HG02970 (cell line): ENCODE data around the gene THAP8.
"Not testable (repeated sequence)": the region's sequence is repeated elsewhere in the genome, so short reads cannot be mapped to it uniquely, and the experiment has no call there.

Experiments used
- ATAC-seq: cut with Tn5 transposase; IDR thresholded peaks from one replicate; pipeline ENCODE4 v1.9.1; 2021; ENCODE audit warnings: mild to moderate bottlenecking, moderate library complexity, moderate number of reproducible peaks; ENCODE audit not compliant: unreplicated experiment, low FRiP score

Gene THAP8

DNA sequence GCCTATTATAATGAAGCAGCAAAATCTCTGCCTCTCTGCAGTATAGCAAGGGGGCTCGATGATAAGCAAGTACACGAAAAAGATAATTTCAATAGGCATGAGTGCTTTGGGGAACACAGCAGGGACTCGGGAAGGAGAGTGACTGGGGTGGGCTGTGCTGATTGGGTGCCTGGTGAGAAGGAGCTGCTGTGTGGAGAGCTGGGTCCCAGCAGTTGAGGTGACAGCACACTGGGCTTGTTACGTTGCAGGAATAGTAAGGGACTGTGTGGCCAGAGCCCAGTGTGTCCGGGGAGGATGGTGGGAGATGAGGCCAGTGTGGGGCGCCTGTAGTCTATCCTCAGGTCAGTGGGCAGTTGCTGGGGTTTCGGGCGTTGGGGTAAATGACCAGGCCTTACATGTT is 18.0 kb upstream of the THAP8 start:
- ATAC-seq = no peak

DNA sequence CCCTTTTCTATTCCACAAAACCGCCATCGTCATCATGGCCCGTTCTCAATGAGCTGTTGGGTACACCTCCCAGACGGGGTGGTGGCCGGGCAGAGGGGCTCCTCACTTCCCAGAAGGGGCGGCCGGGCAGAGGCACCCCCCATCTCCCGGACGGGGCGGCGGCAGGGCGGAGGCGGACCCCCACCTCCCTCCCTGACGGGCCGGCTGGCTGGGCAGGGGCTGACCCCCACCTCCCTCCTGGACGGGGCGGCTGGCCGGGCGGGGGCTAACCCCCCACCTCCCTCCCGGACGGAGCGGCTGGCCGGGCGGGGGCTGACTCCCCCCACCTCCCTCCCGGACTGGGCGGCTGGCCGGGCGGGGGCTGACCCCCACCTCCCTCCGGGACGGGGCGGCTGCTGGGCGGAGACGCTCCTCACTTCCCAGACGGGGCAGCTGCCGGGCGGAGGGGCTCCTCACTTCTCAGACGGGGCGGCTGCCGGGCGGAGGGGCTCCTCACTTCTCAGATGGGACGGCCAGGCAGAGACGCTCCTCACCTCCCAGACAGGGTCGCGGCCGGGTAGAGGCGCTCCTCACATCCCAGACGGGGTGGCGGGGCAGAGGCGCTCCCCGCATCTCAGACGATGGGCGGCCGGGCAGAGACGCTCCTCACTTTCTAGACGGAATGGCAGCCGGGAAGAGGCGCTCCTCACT is 14.9 kb upstream of the THAP8 start:
- ATAC-seq = not testable (repeated sequence)

DNA sequence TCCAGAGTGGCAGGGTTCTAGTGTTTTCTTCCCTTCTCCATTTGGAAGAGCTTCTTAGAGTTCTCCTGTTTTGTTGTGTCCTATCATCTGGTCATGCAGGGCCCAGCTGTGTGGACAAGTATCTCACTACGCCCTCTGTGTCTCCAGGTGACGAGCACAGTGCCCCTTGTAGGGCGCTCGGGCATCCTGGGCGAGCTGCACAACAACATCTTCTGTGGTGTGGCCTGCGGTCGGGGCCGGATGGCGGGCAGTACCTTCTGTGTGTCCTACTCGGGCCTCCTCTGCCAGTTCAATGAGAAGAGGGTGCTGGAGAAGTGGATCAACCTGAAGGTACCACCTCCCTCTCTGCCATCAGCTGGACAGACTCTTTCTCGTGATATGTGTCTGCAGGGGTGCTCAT is 13.6 kb upstream of the THAP8 start:
- ATAC-seq = no peak

GRCh38 chr19:36064826-36065225 is 10.7 kb upstream of the THAP8 start:
- no peak for ATAC-seq

GRCh38 chr19:36061367-36061766 is 7.3 kb upstream of the THAP8 start:
- ATAC-seq = no peak

GRCh38 chr19:36060430-36060829 is 6.3 kb upstream of the THAP8 start:
- ATAC-seq = no peak

- ATAC-seq = no peak
Measured at GRCh38 chr19:36059180-36059910, 5.3 kb upstream of the THAP8 start.

GRCh38 chr19:36058481-36059179 is 4.5 kb upstream of the THAP8 start:
- ATAC-seq = no peak

GRCh38 chr19:36054733-36055686 is 925 bp upstream of the THAP8 start, which contains the start of gene WDR62:
TSS of gene WDR62 (plus strand) at chr19:36054897. CDS start at chr19:36054972, 75 bp downstream.
- ATAC-seq = peak; percentile 73

DNA sequence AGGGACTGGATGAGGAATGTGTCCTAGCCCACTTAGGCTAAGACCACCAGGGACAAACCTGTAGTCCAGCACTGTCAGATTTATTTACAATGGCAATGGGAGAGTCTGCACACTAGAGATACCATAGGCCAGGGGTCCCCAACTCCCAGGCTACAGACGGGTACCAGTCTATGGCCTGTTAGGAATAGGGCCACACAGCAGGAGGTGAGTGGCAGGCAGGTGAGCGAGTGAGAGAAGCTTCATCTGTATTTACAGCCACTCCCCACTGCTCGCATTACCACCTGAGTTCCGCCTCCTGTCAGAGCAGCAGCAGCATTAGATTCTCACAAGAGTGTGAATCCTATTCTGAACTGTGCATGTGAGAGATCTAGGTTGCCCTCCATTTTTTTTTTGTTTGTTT is 2.4 kb downstream of the THAP8 start:
- ATAC-seq = no peak

DNA sequence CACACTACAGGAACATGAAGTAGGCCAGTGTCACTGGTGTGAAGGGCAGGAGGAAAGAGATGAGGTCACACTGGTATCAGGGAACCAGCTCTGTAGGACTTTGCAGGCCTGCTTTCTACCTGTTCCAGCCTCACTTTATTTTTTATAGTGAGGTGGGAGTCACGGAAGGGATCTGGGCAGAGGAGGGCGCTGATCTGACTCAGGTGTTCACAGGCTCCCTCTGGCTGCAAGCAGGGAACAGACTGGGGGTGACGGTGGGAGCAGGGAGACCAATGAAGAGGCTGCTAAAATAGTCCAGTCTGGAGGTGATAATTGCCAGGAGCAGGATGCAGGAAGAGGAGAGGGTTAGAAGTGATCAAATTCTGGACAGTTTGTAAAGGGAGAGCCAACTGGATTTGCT is 2.8 kb downstream of the THAP8 start:
- ATAC-seq = no peak

DNA sequence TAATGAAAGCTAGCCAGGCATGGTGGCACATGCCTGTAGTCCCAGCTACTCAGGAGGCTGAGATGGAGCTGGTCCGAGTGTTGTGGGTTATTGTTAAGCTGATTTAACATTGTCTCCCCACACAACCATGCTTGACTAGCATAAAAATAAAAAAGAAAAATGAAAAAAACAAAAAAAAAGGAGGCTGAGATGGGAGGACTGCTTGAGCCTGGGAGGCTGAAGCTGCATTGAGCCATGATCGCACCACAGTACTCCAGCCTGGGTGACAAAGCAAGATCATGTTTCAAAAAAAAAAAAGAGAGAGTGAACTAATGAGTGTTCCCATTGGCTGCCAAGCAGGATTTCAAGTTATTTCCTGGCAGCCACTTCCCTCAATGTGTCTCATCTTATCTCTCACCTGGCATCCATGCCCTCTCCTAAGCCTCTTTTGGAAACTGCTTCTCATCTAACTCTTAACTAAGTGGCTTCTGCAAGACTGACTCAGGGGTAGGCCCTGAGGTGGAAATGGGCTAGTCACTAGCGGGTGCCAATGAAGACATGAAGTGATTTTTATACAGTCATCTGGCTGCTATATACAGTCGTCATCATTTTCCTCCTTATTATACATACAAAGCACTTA is 4.9 kb downstream of the THAP8 start:
- no peak for ATAC-seq

DNA sequence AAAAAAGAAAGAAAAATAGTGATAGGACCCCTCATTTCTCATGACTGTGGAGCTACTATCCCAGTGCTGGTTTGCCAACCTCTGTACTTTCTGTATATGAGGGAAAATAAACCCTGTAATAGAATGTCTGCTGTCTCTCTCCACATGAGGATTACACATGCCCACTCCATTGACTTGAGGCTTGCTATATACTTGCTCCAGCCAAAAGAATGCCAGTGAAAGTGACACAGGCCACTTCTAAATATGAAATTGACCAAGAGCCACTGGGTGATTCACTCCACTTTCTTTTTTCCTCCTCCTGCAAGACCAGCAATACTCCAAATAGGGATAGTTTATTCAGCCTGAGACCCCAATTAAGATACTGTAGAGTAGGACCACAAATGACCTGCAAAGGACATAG is 6.2 kb downstream of the THAP8 start:
- no peak for ATAC-seq

DNA sequence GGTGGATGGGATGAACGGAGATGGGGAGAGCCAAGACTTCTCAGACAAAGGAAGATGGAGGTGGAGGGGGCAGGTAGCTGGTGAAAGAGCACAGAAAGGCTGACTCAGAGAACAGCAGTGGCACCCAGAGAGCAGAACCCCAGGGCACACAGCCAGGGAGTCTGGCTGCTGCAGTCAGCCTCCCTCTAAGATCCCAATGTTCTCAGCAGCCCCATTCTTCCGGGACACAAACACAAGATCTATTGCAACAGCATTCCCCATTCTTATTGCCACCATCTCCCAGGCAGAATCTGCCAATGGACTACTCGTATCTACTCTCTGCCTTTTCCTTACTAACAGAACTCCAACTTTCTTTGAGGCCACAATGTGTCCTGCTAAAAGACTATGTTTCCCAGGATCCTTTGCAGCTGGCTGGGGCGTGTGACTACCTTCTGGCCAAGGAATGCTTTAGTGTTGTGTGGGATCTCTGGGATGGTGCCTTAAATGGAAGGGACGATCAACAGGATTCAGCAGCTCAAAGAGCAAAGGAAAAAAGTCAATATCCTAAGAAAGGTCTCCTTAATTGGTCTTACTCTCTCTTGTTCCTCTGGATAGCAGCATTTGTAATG is 7.5 kb downstream of the THAP8 start:
- ATAC-seq = no peak

DNA sequence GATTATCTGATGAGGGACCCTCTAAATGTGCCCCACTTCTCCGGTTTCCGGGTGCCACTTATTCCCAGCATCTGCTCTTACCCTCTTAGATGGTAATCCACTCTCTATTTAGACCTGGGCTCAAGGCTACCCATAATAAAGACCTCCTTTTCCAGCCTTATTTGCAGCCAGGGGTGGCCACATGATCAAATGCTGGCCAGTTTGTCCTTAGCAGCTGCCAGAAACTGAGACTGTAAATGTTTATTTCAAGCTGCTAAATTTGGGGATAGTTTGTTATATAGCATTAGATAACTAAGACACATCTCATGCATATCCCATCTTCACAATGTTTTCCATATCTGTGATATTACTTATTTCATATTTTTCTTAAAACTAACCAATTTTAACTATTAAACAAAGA is 10.1 kb downstream of the THAP8 start:
- no peak for ATAC-seq

DNA sequence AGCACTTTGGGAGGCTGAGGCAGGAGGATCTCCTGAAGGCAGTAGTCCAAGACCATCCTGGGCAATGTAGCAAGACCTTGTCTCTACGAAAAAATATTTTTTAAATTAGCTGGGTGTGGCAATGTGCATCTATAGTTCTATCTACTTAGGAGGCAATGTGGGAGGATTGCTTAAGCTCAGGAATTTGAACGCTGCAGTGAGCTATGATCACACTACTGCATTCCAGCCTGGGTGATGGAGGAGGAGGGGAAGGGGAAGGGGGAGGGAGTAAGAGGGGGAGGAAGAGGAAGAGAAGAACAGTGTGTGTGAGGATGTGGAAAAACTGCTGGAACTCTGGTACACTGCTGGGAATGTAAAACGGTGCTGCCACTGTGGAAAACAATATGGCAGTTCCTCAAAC is 12.3 kb downstream of the THAP8 start:
- no peak for ATAC-seq

DNA sequence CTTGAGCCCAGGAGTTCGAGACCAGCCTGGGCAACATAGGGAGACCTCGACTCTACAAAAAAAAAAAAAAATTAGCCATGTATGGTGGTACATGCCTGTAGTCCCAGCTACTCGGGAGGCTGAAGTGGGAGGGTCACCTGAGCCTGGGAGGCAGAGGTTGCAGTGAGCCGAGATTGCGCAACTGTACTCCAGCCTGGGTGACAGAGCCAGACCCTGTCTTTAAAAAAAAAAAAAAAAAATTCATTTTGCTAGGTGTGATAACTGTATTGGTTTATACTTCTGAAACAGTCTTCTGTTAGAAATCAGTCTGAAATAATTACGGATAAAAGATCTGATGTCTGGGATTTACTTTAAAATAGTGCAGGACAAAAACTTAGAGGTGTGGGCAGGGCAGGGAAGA is 13.0 kb downstream of the THAP8 start:
- ATAC-seq = not testable (repeated sequence)

DNA sequence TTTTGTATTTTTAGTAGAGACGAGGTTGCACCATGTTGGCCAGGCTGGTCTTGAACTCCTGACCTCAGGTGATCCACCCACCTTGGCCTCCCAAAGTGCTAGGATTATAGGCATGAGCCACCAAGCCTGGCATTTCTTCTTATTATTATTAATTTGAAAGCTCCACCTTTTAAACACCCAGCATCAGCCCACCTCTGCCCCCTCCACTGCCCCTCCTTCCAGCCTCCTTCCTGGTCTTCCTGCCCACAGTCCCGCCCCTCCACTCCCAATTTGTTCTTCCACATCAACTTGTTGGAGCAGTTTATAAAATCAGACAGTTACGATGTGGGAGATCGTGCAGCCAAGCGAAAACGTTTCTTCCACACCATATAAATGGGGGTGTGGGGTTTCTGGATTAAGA is 13.6 kb downstream of the THAP8 start:
- no peak for ATAC-seq

- no peak for ATAC-seq
Measured at GRCh38 chr19:36032251-36033104, 21.6 kb downstream of the THAP8 start, which contains the start of gene CLIP3. TSS of gene CLIP3 (minus strand) at chr19:36032873. CDS start at chr19:36032357, 516 bp downstream.
